Kidney epithelial cell (primary cell): Measurements from ENCODE around the gene DCTD. TPM values are rescaled to one million over a fixed set of nuclear protein-coding genes. Genes with fewer than 3 reads are reported as not detected.

ENCODE experiments used
- DNase-seq: peaks from one replicate; pipeline ENCODE4 v3.0.0-alpha.2; 2010; ENCODE audit warnings: low read depth
- H3K27me3 ChIP-seq: 2 replicates; pipeline ENCODE4 v1.6.0; 2011; ENCODE audit warnings: low read length; ENCODE audit not compliant: control insufficient read depth, insufficient read depth
- H3K36me3 ChIP-seq: 2 replicates; pipeline ENCODE4 v1.5.1; 2011; ENCODE audit warnings: low read length; ENCODE audit not compliant: control insufficient read depth, insufficient read depth
- H3K4me3 ChIP-seq: 2 replicates; pipeline ENCODE4 v1.5.1; 2011; ENCODE audit warnings: low read depth, mild to moderate bottlenecking, control low read depth, low read length
- total RNA-seq: library from RNA; depleted of rRNA; stranded (reverse); fragments of >200 nt; gene quantifications from 2 replicates; pipeline ENCODE4 v1.2.3, GENCODE V29; 2015
- TF ChIP-seq, protein P1 (sequence below): IDR thresholded peaks from 2 replicates; pipeline ENCODE4 v1.5.1; 2011; ENCODE audit warnings: mild to moderate bottlenecking, moderate library complexity, low read length, control low read depth, inconsistent platforms; ENCODE audit not compliant: insufficient read depth, poor library complexity, severe bottlenecking

Gene DCTD
- total RNA-seq, 1 donor from 2014 or later, result 116 TPM

DNA sequence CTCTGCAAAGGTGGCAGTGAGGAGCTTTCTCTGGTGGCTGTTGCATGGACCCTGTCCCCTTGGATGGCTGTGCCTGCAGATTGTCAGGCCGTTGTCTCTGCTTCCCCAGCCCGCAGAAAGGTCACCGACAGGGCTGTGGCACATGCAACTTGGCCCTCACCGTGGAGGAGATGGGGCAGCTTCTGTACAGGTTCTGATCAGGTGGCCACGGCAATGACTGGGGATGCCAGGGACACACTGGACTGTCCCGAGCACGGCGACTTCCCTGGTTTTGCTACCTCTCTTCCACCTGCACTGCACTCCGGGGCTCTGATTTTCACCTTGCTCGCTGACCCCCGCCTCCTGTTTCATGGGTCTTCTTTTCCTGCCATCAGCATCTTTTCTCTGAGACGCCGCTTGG lies 43.5 kb downstream of the DCTD start:
- no peak for DNase-seq
- TF ChIP-seq, protein P1, sequence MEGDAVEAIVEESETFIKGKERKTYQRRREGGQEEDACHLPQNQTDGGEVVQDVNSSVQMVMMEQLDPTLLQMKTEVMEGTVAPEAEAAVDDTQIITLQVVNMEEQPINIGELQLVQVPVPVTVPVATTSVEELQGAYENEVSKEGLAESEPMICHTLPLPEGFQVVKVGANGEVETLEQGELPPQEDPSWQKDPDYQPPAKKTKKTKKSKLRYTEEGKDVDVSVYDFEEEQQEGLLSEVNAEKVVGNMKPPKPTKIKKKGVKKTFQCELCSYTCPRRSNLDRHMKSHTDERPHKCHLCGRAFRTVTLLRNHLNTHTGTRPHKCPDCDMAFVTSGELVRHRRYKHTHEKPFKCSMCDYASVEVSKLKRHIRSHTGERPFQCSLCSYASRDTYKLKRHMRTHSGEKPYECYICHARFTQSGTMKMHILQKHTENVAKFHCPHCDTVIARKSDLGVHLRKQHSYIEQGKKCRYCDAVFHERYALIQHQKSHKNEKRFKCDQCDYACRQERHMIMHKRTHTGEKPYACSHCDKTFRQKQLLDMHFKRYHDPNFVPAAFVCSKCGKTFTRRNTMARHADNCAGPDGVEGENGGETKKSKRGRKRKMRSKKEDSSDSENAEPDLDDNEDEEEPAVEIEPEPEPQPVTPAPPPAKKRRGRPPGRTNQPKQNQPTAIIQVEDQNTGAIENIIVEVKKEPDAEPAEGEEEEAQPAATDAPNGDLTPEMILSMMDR, result no peak
- Histone ChIP-seq H3K4me3 (no peak overlapping the region), H3K36me3 (no peaks in the 10 kb centered on the region), H3K27me3 (peaks cover 2% of the 10 kb centered on the region)

DNA sequence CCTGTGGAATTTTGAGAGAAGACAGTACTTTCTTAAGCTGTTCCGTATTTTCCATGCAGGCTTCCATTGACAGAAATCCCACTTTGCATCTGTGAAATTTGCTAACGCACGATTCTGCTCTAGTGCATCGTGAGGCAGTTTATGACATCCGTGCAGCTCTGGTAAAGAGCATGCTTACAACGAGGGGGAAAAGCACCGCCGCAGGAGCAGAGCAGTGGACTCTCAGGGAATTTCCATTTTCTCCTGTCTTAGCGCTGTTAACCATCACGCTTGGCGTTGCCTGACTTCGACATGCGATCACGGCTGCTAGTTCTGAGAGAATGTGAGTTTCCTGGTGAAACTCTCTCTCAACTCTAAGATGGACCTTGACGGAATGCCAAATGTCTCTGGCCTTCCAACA lies 43.9 kb downstream of the DCTD start:
- Histone ChIP-seq H3K4me3 (no peak overlapping the region), H3K36me3 (no peaks in the 10 kb centered on the region), H3K27me3 (peaks cover 2% of the 10 kb centered on the region)
- DNase-seq, result no peak
- TF ChIP-seq, protein P1, result no peak

DNA sequence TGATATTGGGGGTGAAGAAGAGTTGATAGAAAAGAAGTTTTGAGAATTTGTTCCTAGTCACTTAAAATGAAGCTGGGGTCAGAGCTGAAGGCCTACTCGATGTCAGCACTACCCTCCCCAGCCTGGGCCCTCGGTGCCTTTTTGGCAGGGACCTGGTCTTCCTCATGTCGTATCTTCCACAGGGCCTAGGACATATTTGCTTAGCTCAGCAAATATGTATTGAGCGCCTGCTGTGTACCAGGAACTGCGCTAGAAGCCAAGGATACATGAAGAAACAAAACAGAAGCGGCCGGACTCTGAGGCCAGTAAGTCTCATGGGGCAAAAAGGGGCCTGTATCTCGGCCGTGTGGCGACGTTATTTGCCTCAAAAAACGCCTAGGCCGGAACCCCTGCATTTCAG lies 44.3 kb downstream of the DCTD start:
- no peak overlapping the region for H3K4me3 ChIP-seq
- TF ChIP-seq, protein P1, result no peak
- no peaks in the 10 kb centered on the region for H3K36me3 ChIP-seq
- peaks cover 2% of the 10 kb centered on the region for H3K27me3 ChIP-seq
- DNase-seq, result no peak

DNA sequence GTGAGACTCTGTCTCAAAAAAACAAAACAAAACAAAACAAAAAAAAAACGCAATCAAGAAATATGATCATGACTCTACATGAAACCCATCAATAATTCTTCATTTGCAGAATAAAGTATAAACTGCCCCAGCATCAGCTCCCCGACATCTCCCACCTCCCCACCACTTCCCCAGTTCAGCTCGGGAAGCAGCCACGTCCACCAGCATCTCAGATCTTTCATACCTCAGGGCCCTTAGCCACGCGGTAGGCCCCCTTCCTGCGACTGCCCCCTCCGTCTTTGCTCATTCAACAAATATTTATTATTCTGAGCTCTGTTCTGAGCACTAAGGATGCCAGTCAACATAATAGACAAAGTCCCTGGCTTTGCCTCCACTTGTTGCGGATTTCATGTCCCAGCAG lies 45.6 kb downstream of the DCTD start:
- peaks cover 2% of the 10 kb centered on the region for H3K27me3 ChIP-seq
- no peak for DNase-seq
- no peak overlapping the region for H3K4me3 ChIP-seq
- H3K36me3 ChIP-seq, result no peaks in the 10 kb centered on the region
- TF ChIP-seq, protein P1, result no peak

DNA sequence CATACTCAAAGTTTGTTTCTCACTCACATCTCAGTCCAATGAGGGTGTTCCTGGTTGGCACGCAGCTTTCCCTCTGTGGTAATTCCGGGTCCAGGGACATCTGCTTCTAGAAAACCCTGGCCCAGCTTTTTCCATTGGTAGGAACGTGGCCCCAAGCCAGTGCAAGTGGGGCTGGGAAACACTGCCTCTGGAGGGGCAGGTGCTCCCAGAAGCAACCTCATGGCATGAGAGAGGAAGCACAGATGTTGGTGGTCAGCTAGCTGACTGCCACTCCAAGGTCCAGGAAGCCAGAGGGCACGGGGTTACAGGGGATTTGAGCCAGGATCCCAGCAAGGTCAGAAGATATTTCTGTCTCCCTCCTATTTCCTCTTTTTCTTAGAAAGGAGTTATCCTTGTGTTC lies 47.5 kb downstream of the DCTD start:
- Histone ChIP-seq H3K4me3 (no peak overlapping the region), H3K27me3 (no peaks in the 10 kb centered on the region), H3K36me3 (no peaks in the 10 kb centered on the region)
- TF ChIP-seq, protein P1, result no peak
- DNase-seq, result no peak

DNA sequence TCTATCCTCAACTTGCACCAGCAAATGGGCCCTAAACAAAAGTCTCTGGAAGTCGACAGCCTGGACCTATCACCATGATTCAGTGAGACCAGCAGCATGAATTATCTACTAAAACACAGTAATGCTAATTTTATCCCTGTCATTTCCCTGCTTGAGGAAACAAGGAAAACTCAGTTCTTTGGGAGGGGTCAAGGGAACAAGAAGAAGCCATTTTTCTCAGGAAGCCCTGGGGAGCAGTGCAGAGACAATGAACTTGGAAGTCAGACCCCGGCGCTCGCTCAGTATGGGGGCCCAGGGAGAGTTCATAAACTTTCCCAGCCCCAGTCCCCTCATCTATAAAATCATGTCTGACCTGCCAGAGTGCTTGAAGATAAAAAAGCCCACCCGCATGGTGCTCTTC lies 50.4 kb downstream of the DCTD start:
- DNase-seq, result no peak
- Histone ChIP-seq H3K36me3 (no peaks in the 10 kb centered on the region), H3K27me3 (no peaks in the 10 kb centered on the region), H3K4me3 (no peak overlapping the region)
- TF ChIP-seq, protein P1, result no peak
